GM18951 (cell line): Measurements from ENCODE around the gene TNPO3.
"Not testable (repeated sequence)": the region's sequence is repeated elsewhere in the genome, so short reads cannot be mapped to it uniquely, and the experiment has no call there.

Source experiments
- POLR2A ChIP-seq: IDR thresholded peaks from 4 replicates; pipeline ENCODE4 v1.6.1; 2011; ENCODE audit warnings: mild to moderate bottlenecking; ENCODE audit not compliant: insufficient read length, insufficient read depth; ENCODE audit errors: extremely low read depth
- in situ Hi-C: fragments of 300-500 bp; cut with MboI; formaldehyde crosslinking; loops from one replicate; pipeline ENCODE4 v1.12.0; 2022; ENCODE audit warnings: low sequenced_read_pairs, mixed read lengths, inconsistent platforms; ENCODE audit not compliant: unreplicated experiment

TNPO3 gene

DNA sequence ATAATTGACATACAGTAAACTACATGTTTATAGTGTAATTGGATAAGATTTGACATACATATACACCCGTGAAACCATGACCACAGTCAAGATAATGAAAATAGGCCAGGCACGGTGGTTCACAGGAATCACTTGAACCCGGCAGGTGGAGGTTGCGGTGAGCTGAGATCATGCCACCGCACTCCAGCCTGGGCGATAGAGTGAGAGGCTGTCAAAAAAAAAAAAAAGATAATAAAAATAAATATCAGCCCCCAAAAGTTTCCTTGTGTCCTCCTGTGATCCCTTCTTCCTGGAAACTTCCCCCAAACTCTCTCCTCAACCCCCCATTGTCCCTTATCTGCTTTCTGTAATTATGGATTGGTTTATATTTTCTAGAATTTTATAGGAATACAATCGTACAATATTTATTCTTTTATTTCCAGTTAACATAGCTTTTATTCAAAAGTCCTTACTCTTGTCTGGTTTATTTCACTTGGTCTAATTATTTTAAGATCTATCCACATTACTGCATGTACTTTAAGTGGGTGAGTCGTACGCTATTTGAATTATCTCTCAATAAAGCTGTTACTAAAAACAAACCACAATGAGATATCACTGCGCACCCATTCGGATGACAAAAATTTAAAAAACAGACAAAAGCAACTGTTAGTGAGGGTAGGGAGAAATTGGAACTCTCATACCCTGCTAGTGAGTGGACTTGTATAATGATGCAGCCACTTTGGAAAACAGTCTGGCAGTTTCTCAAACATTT, 30.1 kb upstream of the TNPO3 start:
- no peak for TF ChIP-seq POLR2A
- in situ Hi-C loops: no loop called here

DNA sequence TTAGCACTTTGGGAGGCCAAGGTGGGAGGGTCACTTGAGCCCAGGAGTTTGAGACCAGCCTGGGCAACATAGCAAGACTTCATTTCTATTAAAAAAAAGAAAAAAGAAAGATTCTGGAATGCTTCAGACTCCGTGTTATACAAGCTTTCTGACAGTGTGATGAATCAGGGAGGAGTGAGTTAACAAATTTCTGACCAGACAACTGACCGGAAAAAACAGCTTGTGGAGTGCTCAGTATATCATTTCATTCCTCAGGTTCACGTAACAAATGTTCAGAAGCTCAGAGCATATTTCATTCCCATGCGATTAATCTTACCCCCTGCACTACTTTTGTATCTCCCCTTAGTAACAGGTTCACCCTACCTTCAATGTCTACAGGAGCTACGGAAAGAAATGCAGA, 28.6 kb upstream of the TNPO3 start:
- TF ChIP-seq POLR2A: no peak
- in situ Hi-C loops: no loop called here

DNA sequence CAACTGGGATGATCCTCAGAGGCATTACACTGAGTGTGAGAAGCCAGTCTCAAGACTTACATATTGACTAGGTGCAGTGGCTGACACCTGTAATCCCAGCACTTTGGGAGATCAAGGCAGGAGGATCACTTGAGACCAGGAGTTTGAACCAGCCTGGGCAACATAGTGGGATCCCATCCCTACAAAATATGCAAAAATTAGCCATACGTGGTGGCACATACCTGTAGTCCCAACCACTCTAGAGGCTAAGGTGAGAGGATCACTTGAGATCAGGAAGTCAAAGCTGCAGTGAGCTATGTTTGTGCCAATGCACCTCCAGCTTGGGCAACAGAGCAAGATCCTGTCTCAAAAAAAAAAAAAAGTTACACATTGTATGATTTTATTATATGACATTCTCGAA, 23.5 kb upstream of the TNPO3 start:
- in situ Hi-C loops: no loop called here

DNA sequence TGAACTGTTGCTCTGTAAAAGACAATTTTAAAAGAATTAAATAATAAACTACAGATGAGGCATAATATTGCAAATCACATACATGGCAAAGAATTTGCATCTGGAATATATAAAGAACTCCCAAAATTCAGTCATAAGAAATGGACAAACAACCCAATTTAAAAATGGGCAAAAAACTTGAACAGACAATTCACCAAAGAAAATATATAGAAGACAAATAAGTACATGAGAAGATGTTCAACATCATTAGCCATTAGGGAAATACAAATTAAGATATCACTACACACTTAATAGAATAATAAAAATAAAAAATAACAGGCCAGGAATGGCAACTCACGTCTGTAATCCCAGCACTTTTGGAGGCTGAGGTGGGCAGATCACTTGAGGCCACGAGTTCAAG, 22.0 kb upstream of the TNPO3 start:
- in situ Hi-C loops: no loop called here
- no peak for TF ChIP-seq POLR2A

More for the DNA sequence above, 23.5 kb upstream of the TNPO3 start:
- no peak for TF ChIP-seq POLR2A

DNA sequence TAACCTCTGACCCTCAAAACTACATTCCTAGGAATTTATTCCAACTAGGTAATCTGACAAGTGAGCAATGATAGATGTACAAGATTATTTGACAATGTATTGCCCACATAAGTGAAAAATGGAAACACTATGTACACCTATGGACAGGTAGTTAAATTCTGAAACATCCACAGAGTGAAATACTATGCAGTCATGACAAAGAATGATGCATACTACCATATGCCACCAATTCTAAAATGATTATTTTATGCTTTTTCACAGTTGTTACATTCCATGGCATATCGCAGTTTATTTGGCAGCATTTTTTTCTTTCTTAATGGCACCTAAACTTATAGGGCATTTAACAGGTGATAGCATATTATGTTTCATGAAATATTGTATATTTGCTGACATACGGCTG, 20.1 kb upstream of the TNPO3 start:
- TF ChIP-seq POLR2A: no peak
- in situ Hi-C loops: no loop called here

DNA sequence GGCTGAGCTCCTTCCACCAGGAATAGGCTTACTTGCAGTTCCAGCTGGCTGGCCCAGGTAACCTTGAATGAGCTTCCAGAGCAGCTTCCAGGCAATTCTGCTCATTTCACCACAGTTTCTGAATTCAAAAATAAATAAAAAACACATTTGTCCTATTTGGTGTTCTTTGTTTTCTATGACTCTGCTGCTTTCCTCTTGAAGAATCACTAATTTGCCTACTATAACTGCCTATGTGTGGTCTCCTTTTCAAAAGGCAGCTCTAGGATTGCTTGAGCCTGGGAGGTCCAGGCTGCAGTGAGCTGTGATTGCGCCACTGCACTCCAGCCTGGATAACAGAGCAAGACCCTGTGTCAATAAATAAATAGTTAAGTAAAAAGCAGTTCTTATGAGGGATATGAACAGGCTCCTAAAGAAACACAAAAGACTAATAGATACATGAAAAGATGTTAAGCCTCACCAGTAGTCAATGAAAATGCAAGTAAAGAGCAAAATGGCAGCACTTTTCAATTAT, 19.5 kb upstream of the TNPO3 start:
- TF ChIP-seq POLR2A: no peak
- in situ Hi-C loops: no loop called here

DNA sequence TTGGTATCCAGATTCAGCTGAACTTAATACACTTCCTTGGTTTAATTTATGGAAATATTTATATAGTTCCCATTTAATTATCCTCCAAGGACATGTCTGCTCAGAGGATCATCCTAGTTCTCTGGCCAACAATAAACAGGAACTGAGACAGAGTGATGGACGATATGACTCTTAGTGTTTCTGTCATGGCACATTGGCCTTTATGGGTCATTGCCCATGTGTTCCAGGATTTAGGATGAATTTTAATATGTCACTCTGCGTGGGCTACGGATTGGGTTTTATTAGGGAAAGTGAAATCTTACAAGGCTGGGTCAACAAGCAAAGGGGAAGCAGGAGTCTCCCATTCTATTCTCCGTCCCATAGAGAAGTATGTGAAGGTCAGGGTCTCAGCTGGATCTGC, 18.8 kb upstream of the TNPO3 start:
- no peak for TF ChIP-seq POLR2A
- in situ Hi-C loops: no loop called here

DNA sequence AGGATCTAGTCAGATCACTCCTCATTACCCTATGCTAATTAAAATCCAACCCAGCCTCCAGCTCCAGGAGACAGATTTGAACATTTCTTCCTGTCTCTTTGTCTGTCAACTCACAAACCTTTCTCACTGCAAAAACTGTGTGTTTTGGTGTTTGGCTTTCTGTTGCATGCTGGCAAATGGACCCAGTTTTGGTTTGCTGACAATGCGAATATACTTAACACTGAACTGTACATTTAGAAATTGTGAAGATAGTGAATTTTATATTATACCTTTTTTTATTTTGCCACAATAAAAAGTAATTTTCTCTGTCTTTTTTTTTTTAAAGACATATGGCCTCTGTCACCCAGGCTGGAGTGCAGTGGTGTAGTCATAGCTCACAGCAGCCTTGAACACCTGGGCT, 18.3 kb upstream of the TNPO3 start:
- TF ChIP-seq POLR2A: no peak
- in situ Hi-C loops: no loop called here

DNA sequence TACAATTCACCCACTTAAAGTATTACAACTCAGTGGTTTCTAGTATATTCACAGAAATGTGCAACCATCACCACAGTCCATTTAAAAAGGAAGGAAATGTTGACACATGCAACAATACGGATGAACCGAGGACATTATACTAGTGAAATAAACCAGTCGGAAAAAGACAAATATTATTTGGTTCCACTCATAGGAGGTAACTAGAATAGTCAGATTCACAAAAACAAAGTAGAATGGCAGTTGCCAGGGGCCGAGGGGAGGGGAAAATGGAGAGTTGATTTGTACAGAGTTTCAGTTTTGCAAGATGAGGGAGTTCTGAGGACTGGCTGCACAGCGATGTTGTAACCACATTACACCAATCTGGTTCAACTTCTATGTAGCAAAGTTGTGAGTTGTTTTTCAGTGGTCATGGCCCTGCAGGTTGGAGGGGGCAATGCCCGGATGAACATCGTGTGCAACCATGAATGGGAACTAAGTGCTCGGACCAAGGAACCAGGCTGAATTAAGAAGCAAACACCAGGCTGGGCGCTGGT, 17.6 kb upstream of the TNPO3 start:
- in situ Hi-C loops: no loop called here
- no peak for TF ChIP-seq POLR2A

DNA sequence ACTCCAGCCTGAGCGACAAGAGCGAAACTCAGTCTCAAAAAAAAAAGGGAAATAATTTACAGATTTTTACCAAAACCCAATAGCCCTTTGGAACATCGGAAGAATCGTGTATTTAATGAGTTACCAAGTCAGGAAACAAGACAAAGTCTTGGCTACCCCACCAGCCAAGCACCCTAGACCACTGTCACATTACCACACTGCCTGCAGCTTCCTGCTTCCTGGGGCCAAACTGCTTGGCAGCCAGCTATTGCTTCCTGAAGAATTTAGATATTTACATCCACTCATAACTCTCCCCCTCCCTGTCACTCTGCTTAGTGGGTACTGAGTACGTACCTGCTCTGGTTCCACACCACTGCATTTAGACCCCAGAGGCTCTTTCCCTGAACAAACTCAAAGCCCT, 14.1 kb upstream of the TNPO3 start:
- in situ Hi-C loops: no loop called here
- TF ChIP-seq POLR2A: no peak

DNA sequence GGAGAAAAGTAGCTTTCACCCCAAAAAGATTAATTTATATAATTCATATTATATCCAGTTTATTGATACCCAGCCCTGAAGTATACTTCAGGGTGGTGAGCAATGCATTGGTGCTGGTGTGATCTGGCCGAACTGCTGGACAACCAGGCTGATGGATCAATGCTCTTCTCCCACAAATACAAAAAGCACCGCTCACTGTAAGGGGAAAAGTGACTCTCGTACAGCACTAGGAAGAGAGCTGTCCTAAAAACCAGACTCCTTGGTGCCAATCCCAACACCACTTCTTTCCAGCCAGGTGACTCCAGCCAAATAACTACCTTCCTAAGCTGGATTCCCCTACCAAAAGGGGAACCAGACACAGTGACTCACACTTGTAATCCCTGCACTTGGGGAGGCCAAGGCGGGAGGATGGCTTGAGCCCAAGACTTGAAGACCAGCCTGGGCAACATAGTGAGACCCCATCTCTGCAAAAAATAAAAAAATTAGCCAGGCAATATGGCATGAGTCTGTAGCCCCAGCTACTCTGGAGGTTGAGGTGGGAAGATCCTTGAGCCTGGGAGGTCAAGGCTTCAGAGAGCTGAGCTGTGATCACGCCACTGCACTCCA, 13.1 kb upstream of the TNPO3 start:
- in situ Hi-C loops: no loop called here
- no peak for TF ChIP-seq POLR2A

DNA sequence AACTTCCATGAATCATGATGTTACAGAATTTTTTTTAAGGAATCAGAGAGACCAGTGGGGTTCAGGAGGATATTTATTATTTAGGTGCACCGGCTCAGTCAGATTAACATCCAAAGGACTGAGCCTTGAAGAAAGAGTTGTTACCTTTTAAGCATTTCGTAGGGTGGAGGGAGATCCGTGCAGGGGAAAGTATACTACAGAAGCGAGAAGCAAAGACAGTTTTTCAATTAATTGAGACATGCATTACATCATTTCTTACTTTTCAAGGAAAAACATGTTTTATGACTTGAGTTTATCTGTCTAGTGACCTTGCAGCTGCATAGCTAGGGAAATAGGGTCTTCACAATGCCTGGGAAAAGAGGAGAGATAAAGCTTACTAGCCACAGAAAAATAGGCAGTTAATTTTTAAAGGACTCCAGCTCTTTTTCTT, 12.2 kb upstream of the TNPO3 start:
- in situ Hi-C loops: not testable (repeated sequence)

DNA sequence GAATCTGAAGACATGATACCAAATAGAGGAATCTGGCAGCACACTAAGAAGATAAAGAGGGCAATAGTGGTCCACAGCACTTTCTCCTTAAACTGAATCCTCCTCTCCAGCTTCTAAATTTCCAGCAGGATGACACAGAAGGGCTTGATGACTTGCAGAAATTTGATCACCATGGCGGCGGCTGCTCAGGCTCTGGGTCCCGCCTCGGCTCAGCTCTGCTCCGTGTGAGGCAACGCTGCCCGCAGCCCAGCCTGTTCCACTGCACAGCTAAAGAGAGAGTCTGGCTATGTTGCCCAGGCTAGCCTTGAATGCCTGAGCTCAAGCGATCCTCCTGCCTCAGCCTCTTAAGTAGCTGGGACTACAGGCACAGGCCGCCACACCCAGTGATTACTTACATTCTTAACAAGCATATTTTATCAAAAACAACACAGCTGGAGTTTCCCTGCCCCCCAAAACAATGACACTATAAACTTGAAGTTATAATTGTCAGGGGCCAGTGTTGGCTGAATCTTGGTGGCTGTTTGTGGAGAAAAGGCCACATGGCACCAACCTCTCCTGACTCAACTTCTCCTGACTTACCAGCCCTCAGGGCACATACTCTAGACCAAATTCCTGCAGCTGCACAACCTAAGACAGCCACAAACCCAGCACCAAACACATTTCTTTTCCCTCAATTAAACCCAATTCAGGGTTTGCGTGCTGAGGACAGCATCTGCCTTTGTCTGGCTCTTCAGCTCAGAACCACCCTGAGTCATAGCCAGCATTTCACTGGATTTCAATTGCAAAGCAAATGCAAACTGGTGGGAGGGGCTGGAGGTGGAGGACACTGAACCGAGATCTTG, 11.6 kb upstream of the TNPO3 start:
- in situ Hi-C loops: no loop called here
- peak; percentile 30 for TF ChIP-seq POLR2A
